DMS53 (cell line): Measurements from ENCODE around the gene KDM8.

Source experiments
- DNase-seq: peaks from one replicate; lab custom pipeline; 2025; lab: John Stamatoyannopoulos, UW

Gene KDM8

GRCh38 chr16:27216297-27216885 is 13.1 kb downstream of the KDM8 start:
- no peak for DNase-seq

GRCh38 chr16:27217256-27217655 is 13.9 kb downstream of the KDM8 start:
- DNase-seq: no peak

GRCh38 chr16:27218756-27219155 is 15.4 kb downstream of the KDM8 start:
- no peak for DNase-seq

- no peak for DNase-seq
Observed at GRCh38 chr16:27219161-27219560, 15.8 kb downstream of the KDM8 start.

- no peak for DNase-seq
Observed at GRCh38 chr16:27220120-27220519, 16.8 kb downstream of the KDM8 start.

GRCh38 chr16:27220527-27220926 is 17.2 kb downstream of the KDM8 start:
- DNase-seq: no peak

- DNase-seq: no peak
Observed at GRCh38 chr16:27220991-27221390, 17.7 kb downstream of the KDM8 start.

GRCh38 chr16:27221576-27222248 is 18.4 kb downstream of the KDM8 start:
- DNase-seq: no peak

GRCh38 chr16:27222249-27223225 is 19.2 kb downstream of the KDM8 start:
- DNase-seq: no peak

- DNase-seq: no peak
Observed at GRCh38 chr16:27223226-27223610, 19.9 kb downstream of the KDM8 start.

- no peak for DNase-seq
Observed at GRCh38 chr16:27223701-27224100, 20.4 kb downstream of the KDM8 start.

- DNase-seq: no peak
Observed at GRCh38 chr16:27224271-27224737, 21.0 kb downstream of the KDM8 start.

- no peak for DNase-seq
Observed at GRCh38 chr16:27224741-27225300, 21.5 kb downstream of the KDM8 start.

GRCh38 chr16:27225536-27226360 is 22.4 kb downstream of the KDM8 start:
- DNase-seq: peak; percentile 16

- no peak for DNase-seq
Observed at GRCh38 chr16:27226476-27226875, 23.1 kb downstream of the KDM8 start.

GRCh38 chr16:27226976-27227705 is 23.8 kb downstream of the KDM8 start:
- DNase-seq: no peak

- no peak for DNase-seq
Observed at GRCh38 chr16:27228045-27228444, 24.7 kb downstream of the KDM8 start.

GRCh38 chr16:27228621-27229501 is 25.5 kb downstream of the KDM8 start:
- peak; percentile 3 for DNase-seq

- DNase-seq: no peak
Observed at GRCh38 chr16:27229891-27230470, 26.7 kb downstream of the KDM8 start.
